Panc1 (cell line): Measurements from ENCODE around the gene DOCK3. TPM values are rescaled to one million over a fixed set of nuclear protein-coding genes. Genes with fewer than 3 reads are reported as not detected.

Source experiments
- ATAC-seq: fragments of 200-7000 bp; cut with Tn5 transposase; 2 replicates; pipeline ENCODE4 v1.9.1; 2020; ENCODE audit warnings: mild to moderate bottlenecking, moderate library complexity
- BruUV-seq: library from RNA; stranded (reverse); fragments of 400-500 nt; replicated peaks from 2 replicates; lab custom pipeline; 2021; lab: Mats Ljungman, UMichigan
- CTCF ChIA-PET: fragments of 300-600 bp; sonication (Branson Sonifier 250); formaldehyde crosslinking; loops from one replicate; lab custom pipeline; 2022; ENCODE audit warnings: antibody characterized with exemption; lab: Charles Lee
- POLR2A ChIA-PET: fragments of 300-600 bp; sonication (Branson Sonifier 250); formaldehyde crosslinking; loops from one replicate; lab custom pipeline; 2022; ENCODE audit warnings: antibody characterized with exemption; lab: Charles Lee
- DNase-seq: peaks from one replicate; pipeline ENCODE4 v3.0.0-alpha.2; 2010; ENCODE audit warnings: low read depth, low spot score
- H3K27ac ChIP-seq: 2 replicates; pipeline ENCODE4 v1.5.1; 2011; ENCODE audit warnings: mild to moderate bottlenecking, low read length, inconsistent platforms
- H3K27me3 ChIP-seq: fragments of 200-500 bp; sonication (Bioruptor generic); 2 replicates; pipeline ENCODE4 v1.6.0; 2014; ENCODE audit warnings: low read length, inconsistent platforms; ENCODE audit not compliant: control insufficient read depth, insufficient read depth
- H3K36me3 ChIP-seq: fragments of 200-500 bp; sonication (Bioruptor generic); 2 replicates; pipeline ENCODE4 v1.5.1; 2014; ENCODE audit warnings: inconsistent platforms, mild to moderate bottlenecking, low read length, moderate library complexity; ENCODE audit not compliant: control insufficient read depth, insufficient read depth
- H3K4me1 ChIP-seq: 2 replicates; pipeline ENCODE4 v1.5.1; 2011; ENCODE audit warnings: inconsistent platforms, mild to moderate bottlenecking, low read length, moderate library complexity; ENCODE audit not compliant: control insufficient read depth, insufficient read depth
- H3K4me3 ChIP-seq, 2 experiments: 2 replicates each; pipeline ENCODE4 v1.5.1; 2011 to 2012; ENCODE audit warnings: low read depth in 2 of 2, low read length in 2 of 2, mild to moderate bottlenecking in 2 of 2, inconsistent platforms in 1 of 2, moderate library complexity in 1 of 2
- H3K9me3 ChIP-seq: fragments of 200-500 bp; sonication (Bioruptor generic); 2 replicates; pipeline ENCODE4 v1.5.1; 2014; ENCODE audit warnings: low read depth, mild to moderate bottlenecking, inconsistent platforms, low read length, moderate library complexity; ENCODE audit not compliant: control insufficient read depth, insufficient read depth
- CTCF ChIP-seq: fragments of 450-650 bp; IDR thresholded peaks from 2 replicates; pipeline ENCODE4 v1.5.1; 2017; ENCODE audit warnings: mild to moderate bottlenecking
- POLR2AphosphoS5 ChIP-seq: IDR thresholded peaks from 2 replicates; pipeline ENCODE4 v1.6.1; 2012; ENCODE audit warnings: mild to moderate bottlenecking, low read depth, low read length, moderate library complexity
- SIN3A ChIP-seq: IDR thresholded peaks from 2 replicates; pipeline ENCODE4 v1.6.1; 2012; ENCODE audit warnings: low read depth, mild to moderate bottlenecking, low read length, moderate library complexity, borderline replicate concordance; ENCODE audit not compliant: insufficient read depth
- TCF7L2 ChIP-seq: IDR thresholded peaks from 2 replicates; pipeline ENCODE4 v1.6.1; 2011; ENCODE audit warnings: mild to moderate bottlenecking, low read depth, low read length, inconsistent platforms
- in situ Hi-C: cut with HindIII; loops from 2 replicates; pipeline ENCODE4 v1.10.0; 2016; ENCODE audit warnings: low sequenced_read_pairs, low pct_unique_long_range_greater_than_20kb
- intact Hi-C: fragments of 100-400 bp; cut with micrococcal nuclease; formaldehyde crosslinking; loops from one replicate; pipeline ENCODE4 v1.10.0; 2022; ENCODE audit not compliant: unreplicated experiment
- total RNA-seq: library from RNA; stranded (reverse); gene quantifications from one replicate; pipeline ENCODE4 v1.2.1, GENCODE V29; 2021; ENCODE audit not compliant: unreplicated experiment
- TF ChIP-seq, protein P1 (sequence below), 2 experiments: IDR thresholded peaks; 2 replicates each; pipeline ENCODE4 v1.6.1; 2011 to 2012; ENCODE audit warnings: low read depth in 2 of 2, control low read depth in 1 of 2, low read length in 1 of 2, mild to moderate bottlenecking in 1 of 2, moderate library complexity in 1 of 2; ENCODE audit not compliant: insufficient read depth in 1 of 2

The DOCK3 gene
- total RNA-seq, 1 experiment from 2014 or later: 0.21 TPM

GRCh38 chr3:50644561-50644960 lies 30.2 kb upstream of the DOCK3 start:
- no peak for TF ChIP-seq CTCF
- no peak for TF ChIP-seq TCF7L2
- TF ChIP-seq POLR2AphosphoS5: no peak
- TF ChIP-seq, protein P1, sequence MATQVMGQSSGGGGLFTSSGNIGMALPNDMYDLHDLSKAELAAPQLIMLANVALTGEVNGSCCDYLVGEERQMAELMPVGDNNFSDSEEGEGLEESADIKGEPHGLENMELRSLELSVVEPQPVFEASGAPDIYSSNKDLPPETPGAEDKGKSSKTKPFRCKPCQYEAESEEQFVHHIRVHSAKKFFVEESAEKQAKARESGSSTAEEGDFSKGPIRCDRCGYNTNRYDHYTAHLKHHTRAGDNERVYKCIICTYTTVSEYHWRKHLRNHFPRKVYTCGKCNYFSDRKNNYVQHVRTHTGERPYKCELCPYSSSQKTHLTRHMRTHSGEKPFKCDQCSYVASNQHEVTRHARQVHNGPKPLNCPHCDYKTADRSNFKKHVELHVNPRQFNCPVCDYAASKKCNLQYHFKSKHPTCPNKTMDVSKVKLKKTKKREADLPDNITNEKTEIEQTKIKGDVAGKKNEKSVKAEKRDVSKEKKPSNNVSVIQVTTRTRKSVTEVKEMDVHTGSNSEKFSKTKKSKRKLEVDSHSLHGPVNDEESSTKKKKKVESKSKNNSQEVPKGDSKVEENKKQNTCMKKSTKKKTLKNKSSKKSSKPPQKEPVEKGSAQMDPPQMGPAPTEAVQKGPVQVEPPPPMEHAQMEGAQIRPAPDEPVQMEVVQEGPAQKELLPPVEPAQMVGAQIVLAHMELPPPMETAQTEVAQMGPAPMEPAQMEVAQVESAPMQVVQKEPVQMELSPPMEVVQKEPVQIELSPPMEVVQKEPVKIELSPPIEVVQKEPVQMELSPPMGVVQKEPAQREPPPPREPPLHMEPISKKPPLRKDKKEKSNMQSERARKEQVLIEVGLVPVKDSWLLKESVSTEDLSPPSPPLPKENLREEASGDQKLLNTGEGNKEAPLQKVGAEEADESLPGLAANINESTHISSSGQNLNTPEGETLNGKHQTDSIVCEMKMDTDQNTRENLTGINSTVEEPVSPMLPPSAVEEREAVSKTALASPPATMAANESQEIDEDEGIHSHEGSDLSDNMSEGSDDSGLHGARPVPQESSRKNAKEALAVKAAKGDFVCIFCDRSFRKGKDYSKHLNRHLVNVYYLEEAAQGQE (IDR thresholded peaks at IDR 0.05; ENCODE audit: insufficient read depth in 1 of 2, low read depth in 2 of 2, low read length in 1 of 2): no peak
- no peak for TF ChIP-seq SIN3A
- intact Hi-C loops (no loop called here), in situ Hi-C loops (no loop called here)
- Histone ChIP-seq H3K4me1 (no peaks in the 10 kb centered on the region), H3K9me3 (no peaks in the 10 kb centered on the region), H3K27me3 (no peaks in the 10 kb centered on the region), H3K4me3 (no peak overlapping the region), H3K36me3 (no peaks in the 10 kb centered on the region), H3K27ac (no peak overlapping the region)
- DNase-seq (no peak), ATAC-seq (no peak)
- no TSS peak for BruUV-seq
- ChIA-PET POLR2A (no interaction called here), CTCF (no interaction called here)

DNA sequence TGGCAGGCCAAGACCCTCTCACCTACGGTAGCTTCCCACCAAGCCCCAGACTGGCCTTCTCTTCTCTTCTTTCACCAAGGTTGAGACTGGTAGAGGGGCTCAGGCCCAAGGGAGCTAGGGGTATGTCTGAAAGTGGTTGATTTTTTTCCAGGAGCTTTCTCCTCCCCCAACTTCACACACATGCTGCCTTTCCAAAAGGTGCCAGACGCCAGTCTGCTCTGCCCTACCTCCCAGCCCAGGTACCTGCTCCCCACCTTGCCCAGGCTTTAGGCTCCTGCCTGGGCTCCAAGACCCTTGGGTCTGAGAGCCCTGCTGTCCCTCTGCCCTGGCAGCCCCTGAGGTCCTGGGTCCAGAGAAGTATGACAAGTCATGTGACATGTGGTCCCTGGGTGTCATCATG lies 29.3 kb upstream of the DOCK3 start:
- ChIA-PET POLR2A (no interaction called here), CTCF (no interaction called here)
- Histone ChIP-seq H3K27me3 (no peaks in the 10 kb centered on the region), H3K4me3 (no peak overlapping the region), H3K4me1 (no peaks in the 10 kb centered on the region), H3K36me3 (no peaks in the 10 kb centered on the region), H3K9me3 (no peaks in the 10 kb centered on the region), H3K27ac (no peak overlapping the region)
- in situ Hi-C loops (no loop called here), intact Hi-C loops (no loop called here)
- no peak for DNase-seq
- TF ChIP-seq SIN3A (no peak), CTCF (no peak), TCF7L2 (no peak), POLR2AphosphoS5 (no peak)
- TF ChIP-seq, protein P1 (IDR thresholded peaks at IDR 0.05; ENCODE audit: insufficient read depth in 1 of 2, low read depth in 2 of 2, low read length in 1 of 2): no peak
- BruUV-seq: no TSS peak
- no peak for ATAC-seq
